T-helper 2 cell treated with Interferon-gamma antibody and Interleukin-4, amounts not matched to agents 100 ng/mL and 5 ng/mL, for 36 hours (primary cell): ENCODE data around the gene PXN. TPM values are rescaled to one million over a fixed set of nuclear protein-coding genes. Genes with fewer than 3 reads are reported as not detected.
"Not testable (repeated sequence)": the region's sequence is repeated elsewhere in the genome, so short reads cannot be mapped to it uniquely, and the experiment has no call there.

Experiments
- intact Hi-C: fragments of 100-400 bp; cut with micrococcal nuclease; formaldehyde crosslinking; loops from one replicate; pipeline ENCODE4 v1.15.1; 2023
- total RNA-seq: library from RNA; stranded (reverse); gene quantifications from 2 replicates; pipeline ENCODE4 v1.2.3, GENCODE V29; 2022

The PXN gene
- total RNA-seq, 1 donor from 2014 or later = 177 TPM

- intact Hi-C loops = loop anchor here (1.0 kb wide), 1 partner anchor 32 kb away; no protein-coding TSS in a partner anchor
Measured at GRCh38 chr12:120262852-120263747, 2.4 kb downstream of the PXN start.

DNA sequence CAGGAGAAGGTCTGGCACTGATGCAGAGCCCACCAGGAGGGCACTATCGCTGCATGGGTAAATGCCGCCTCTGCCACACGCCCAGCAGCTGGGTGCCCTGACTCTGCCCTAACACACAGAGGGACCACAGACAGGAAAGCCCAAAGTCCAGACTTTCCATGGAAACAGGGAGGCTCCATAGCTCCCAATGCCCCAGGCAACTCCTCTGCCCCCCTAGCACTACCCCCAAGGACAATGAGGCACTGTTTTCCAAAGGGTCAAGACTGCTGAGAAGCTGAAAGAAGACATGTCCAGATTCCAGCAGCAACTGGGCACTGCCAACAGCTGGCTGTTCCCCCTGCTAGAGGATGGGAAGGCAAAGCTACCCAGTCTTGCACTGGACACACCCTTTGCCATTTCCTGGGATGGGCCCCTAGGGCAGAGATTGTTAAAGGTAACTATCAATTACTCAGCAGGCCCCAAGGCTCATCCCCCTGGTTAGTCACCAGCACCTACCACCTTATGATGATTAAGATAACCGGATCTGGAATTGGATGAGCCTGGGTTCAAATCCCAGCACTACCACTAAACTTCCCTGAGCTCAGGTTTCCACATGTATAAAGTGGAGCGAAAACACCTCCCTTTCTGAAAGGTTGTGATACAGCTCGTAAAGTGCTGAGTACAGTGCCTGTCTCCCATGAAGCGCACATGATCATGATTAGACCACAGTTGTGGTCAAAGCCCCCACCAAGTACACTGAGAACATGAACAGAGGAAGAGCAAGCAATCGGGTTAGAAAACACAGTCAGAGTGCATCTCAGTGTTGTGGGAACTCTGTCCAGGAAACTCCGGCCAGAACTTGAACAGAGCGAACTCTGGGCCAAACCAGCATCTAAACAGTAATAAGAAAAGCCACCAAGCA is 3.3 kb downstream of the PXN start:
- intact Hi-C loops = no loop called here

DNA sequence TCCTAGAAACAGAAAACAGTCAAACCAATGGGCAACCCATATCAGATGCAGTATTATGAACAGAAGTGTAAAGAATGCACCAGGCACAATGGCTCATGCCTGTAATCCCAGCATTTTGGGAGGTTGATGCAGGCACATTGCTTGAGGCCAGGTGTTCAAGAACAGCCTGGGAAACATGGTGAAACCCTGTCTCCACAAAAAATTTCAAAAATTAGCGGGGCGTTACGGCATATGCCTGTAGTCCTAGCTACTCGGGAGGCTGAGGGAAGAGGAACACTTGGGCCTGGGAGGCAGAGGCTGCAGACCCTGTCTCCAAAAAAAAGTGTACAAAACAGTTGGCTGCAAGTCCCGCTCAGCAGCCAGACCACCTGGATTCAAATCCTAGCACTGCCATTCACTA is 4.9 kb downstream of the PXN start:
- intact Hi-C loops = no loop called here

DNA sequence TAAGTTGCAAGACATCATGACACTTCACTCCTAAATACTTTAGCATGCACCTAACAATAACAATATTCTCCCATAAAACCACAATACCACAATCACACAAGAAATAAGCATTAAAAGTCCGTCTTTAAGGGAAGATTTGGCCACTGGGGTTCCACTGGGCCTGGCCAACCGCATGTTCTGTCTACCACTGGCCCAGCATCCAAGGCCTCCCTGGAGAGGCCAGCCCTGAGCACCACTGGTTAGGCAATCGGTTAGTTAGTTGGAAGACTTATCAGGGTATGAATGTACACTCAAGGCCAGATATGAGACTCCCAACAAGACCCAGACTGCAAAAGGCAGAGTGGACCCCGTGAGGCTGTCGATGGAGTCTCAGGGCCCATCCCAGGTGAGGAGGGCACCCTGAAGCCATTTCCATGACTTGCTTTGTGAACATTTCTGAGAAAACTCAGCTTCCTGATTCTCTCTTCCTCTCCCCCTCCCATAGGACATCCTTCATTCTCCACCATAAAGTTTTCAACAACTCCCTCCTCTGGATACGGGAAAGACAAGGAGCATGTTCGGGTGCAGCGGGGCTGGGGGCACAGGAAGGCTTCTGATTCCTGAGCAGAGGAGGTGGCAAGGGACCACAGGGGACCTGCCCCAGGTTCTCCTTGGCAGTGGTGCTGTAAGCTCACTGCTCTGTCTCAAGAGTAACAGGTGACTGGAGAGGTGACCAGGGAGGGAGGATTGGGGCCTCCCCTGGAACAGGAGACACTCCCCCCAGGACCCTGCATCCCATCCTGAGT is 5.9 kb downstream of the PXN start:
- intact Hi-C loops = loop anchor here (10.0 kb wide), 1 partner anchor 245 kb away; no protein-coding TSS in a partner anchor

GRCh38 chr12:120258323-120258896 is 7.1 kb downstream of the PXN start:
- intact Hi-C loops = loop anchor here (10.0 kb wide), 1 partner anchor 244 kb away; no protein-coding TSS in a partner anchor

DNA sequence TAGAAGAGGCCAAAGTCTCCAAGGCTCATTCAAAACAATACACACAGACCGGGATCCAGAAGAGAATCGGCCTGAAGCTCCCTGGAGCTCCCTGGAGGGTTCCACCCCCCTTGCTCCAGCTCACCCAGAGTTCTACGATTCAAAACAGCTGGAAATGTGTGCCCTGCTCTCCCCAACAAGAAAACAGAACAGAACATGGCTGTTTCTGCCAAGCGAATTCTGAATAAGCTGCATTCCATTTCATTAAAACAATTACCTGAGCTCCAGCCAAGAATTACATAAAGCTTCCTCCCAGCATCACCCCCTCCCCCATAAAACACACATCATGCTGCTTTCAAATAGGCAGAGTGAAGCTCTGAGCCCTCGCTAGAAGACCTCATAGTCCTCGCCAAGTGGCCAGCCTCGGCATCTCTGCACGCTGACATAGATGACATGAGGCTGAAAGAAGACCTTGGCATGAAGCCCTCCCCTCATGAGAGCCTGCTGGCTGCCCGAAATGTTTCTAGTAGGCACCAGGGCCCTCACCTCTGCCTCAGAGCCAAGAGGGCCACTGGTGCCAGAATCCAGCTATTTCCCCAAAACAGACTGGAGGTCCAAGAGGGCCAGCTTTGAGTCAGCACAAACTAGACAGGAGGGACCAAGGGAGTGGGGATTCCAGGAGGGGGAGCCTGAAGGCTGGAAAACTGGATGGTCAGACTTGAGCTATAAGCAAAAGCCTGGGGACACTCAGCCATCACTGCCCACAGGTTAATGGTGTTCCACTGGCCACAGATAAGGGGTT is 8.3 kb downstream of the PXN start:
- intact Hi-C loops = loop anchor here (10.0 kb wide), 1 partner anchor 242 kb away; no protein-coding TSS in a partner anchor

- intact Hi-C loops = loop anchor here (5.0 to 10.0 kb wide), 2 partner anchors 138 to 240 kb away; partner anchors contain the start of gene RAB35
Measured at GRCh38 chr12:120254809-120255208, 10.7 kb downstream of the PXN start.

DNA sequence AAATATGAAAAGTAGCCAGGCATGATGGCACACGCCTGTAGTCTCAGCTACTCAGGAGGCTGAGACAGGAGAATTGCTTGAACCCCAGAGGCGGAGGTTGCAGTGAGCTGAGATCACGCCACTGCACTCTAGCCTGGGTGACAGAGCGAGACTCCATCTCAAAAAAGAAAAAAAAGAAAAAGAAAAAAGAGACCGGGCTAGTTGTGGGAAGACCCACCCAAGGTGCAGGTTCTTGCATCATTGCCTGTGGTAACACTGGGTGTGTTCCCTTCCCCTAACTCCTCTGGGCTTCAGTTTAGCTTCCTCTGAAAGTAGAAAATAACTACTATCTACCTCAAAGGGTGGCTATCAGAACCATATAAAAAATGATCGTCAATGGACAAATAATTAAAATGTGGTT is 12.2 kb downstream of the PXN start:
- intact Hi-C loops = loop anchor here (2.0 to 10.0 kb wide), 3 partner anchors 39 to 239 kb away; partner anchors contain the start of genes RAB35 and RNU4-1

DNA sequence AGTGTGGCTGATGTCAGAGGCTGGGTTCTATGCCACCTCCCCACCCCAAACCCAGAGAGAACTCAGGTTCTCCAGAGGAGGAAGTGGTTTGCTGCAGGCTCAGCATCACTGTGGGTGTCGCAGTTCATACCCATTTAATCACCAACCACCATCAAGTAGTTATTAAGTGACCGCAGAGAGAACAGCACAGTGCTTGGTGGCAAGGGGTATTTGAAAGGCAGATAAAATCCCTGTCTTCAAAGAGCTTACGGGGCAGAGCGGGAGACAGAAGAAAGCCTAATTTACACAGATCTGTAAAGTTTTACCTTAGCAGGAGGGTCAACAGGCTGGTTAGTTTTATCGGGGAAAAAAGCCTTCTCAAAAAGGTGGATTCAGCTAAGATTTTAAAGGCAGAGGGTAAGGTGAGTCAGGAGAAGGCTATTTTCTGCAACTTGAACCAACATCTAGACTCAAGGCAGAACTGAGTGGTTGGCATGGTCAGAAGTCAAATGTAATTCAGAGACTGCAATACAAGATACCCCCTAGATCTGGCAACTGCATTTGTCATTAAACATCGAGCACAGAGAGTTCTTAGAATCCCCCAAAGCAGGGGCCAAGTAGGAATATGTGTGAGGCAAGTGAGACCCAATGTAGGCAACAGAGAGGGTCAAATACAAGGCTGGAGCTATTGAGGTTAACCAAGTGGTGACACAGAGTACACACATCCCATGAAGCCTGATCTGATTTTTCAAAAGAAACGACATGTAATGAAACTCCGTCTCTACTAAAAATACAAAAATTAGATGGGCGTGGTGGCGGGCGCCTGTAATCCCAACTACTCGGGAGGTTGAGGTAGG is 13.2 kb downstream of the PXN start:
- intact Hi-C loops = loop anchor here (1.0 to 10.0 kb wide), 6 partner anchors 13 to 237 kb away; partner anchors contain the start of genes PXN, RAB35, RNU4-1 and RPLP0

DNA sequence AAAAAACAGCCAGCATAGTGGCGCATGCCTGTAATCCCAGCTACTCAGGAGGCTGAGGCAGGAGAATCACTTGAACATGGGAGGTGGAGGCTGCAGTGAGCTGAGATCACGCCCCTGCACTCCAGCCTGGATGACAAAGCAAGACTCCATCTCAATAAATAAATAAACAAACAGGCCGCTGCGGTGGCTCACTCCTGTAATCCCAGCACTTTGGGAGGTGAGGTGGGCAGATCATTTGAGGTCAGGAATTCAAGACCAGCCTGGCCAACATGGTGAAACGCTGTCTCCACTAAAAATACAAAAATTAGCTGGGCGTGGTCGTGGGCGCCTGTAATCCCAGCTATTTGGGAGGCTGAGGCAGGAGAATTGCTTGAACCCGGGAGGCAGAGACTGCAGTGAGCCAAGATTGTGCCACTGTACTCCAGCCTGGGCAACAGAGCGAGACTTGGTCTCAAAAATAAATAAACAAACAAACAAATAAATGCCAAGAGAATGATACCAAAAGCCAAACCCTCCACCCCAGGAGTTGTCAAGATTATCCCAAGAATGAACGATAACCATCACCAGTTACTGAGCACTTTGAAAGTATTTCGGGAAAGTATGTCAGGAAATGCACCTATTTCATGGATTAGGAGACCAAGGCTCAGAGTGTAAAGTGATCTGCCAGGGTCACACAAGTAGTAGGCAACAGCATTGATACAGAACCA is 14.0 kb downstream of the PXN start:
- intact Hi-C loops = loop anchor here (1.0 to 10.0 kb wide), 6 partner anchors 14 to 237 kb away; partner anchors contain the start of genes PXN, RAB35, RNU4-1 and RPLP0

- intact Hi-C loops = loop anchor here (5.0 to 10.0 kb wide), 2 partner anchors 133 to 235 kb away; partner anchors contain the start of gene RAB35
Measured at GRCh38 chr12:120249875-120250795, 15.4 kb downstream of the PXN start.

GRCh38 chr12:120249266-120249874 is 16.2 kb downstream of the PXN start:
- intact Hi-C loops = no loop called here

GRCh38 chr12:120247621-120248030 is 17.9 kb downstream of the PXN start:
- intact Hi-C loops = no loop called here

DNA sequence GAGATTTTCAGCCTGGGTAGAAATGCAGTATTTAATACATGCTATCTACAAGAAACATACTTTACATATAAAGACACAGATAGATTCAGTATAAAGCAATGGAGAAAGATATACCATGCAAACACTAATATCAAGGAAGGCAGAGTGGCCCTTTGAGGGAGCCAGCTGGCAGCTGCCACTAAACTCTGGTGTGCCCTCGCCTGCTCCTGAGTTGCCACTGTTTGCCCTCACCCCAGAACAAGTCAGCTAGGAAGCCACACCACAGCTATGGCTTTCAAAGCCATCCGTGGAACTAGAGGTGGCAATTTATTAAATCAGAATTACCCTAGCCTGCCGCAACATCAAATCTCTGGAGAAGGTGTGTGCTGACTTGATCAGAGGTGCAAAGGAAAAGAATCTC is 18.3 kb downstream of the PXN start:
- intact Hi-C loops = no loop called here

DNA sequence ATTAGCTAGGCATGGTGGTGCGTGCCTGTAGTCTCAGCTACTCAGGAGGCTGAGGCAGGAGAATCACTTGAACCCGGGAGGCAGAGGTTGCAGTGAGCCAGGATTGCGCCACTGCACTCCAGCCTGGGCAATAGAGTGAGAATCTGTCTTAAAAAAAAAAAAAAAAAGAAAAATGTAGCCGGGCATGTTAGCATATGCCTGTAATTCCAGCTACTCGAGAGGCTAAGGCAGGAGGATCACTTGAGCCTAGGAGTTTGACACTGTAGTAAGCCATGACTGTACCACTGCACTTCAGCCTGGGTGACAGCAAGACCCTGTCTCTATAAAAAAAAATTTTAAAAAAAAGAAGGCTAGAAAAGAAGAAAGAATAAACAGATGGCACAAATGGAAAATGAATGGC is 18.8 kb downstream of the PXN start:
- intact Hi-C loops = not testable (repeated sequence)

DNA sequence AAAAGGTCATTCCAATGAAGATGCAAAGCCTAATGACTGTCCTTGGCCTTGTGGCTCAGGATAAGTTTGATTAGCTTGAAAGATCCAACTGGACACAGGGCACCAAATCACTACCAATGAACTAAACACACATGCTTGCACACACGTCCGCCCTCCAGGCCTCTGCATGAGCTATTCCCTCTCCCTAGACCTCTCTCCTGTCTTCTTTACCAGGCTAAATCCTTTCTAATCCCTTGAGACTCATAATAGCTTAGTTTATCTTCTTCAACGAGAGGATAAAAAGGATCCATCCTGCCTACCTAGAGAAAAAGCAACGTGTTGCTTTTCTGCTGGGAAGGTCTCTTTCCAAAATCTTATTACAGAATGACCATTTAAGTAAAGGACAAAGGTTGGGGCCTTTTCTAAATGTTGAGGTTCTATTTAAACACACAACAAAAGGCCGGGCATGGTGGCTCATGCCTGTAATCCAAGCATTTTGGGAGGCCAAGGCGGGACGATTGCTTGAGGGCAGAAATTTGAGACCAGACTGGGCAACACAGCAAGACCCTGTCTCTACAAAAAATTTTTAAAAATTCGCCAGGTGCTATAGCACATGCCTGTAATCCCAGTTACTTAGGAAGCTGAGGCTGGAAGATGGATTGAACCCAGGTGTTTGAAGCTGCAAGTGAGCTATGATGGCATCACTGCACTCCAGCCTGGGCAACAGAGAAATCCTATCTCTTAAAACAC is 22.4 kb downstream of the PXN start:
- intact Hi-C loops = no loop called here
